Stimulated activated CD8-positive, alpha-beta memory T cell treated with anti-CD3 and anti-CD28 coated beads, Interleukin-15, amount 100 ng/mL, for 4 hours (primary cell): ENCODE data around the gene WARS2.

Source experiments
- DNase-seq, 2 donors: peaks; one replicate each; pipeline ENCODE4 v3.0.0-alpha.2; 2020; ENCODE audit warnings: low read depth in 2 of 2

Gene WARS2

DNA sequence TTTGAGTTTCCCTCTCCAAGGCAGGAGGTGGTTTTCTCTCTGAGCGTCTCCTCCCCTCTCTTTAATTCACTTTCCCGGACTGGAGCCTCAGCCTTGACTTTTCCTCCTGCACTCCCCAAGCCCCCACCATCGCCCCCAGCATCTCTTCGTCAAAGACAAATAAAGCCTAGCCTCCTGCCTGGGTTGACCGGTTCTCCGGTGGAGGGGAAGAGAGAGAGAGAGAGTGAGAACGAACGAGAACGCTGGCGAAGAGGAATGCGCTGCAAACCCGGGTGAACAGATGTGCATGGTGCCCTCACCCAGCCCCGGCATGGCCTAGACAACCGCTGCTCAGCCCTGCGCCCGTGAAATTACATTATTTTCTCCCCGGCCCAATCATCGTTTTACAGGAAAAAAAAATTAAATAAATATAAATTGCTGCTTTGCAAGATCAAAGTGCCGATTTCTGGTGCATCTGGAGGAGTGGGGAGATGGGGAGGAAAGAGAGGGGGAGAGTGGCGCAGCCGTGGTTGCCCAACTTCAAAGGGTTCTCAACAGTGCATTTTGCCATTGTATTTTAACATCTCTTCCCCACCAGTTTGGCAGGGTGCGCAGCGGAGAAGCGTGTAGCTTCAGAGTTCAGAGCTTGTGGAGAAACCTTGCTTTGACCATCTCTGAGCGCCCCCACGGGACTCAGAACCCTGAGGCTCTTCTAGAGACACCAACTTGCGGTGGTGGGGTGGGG is 140.9 kb downstream of the WARS2 start:
- no peak for DNase-seq

DNA sequence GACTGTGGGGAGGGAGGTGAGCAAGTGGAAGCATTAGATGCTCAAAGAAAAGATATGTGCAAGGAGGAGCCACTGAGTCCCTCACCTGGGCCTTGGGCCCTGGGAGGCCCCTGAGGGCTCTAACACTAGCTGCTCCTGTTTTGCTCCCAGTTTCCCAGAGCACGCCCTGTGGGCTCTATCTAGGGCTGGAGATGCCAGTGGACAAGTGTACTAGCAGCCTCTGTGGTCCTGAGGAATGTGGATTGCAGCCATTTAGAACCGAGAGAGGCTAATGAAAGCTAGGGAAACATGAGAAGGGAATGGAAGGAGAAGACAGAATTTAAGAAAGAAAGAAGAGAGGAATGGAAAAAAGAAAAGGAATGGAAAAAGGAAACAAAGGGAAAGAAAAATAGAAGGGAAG is 142.3 kb downstream of the WARS2 start:
- no peak for DNase-seq

DNA sequence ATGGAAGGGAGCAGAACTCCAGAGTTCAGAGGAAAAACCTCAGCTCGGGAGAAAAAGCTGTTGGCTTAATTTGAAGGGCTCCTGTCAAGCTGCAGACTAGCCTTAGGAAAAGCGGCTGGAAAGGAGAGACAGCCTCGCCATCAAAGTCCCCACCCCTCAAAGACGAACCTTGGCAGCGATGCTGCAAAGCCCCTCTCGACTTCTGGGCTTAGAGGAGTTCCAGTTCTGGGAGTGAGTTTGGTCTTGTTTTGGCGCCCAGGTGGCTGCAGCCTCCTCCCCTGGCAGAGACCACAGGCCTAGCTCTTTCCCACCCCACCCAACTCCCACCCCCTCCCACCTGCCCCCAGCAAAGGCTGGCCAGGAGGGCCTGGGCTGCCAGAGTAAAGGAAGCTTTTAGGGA is 143.2 kb downstream of the WARS2 start:
- no peak for DNase-seq

DNA sequence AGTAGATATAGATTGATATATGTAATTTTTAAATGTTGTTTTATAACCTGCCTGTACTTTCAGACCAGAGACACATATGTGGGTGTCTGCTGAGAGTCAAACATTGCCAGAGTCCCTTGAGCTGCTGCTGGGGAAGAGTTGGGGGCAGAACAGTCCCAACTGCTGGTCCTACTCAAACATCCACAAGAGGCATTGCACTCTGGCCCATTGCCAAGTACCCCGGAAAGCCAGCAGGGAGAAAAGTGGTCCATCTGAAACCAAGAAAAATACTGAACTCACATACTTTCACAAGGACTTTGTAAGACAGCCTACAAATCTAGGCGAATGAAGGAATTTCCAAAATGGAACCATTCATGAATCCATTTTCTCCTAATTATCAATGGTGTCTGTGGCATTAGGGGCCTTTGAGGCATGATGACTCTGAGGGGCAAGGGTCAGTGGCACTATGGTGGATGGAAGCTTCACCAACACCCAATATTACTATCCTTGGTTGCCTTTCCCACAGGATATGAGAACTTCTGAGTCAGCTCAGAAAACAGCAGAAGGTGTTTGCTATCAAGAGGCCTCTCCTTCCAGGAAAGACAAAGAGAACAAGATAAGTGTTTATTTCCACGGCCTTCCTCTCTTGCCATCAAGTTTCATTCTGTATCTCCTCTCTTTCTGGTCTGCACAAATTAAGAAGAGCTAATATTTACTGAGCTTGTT is 145.0 kb downstream of the WARS2 start:
- no peak for DNase-seq

DNA sequence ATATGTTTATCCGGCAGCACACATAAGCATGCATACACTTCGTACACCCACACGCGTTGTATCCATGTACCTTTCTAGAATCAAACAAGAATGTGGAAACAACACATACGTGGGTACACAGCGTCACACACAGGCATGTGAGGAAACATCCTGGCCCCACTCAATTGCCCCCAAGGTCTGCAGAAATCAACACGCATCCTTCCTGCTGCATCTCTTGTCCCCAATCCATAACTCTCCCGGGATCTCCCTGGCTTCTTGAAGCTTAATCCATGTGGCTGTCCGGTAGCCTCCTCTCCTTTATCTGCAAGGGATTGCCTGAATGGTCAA is 146.8 kb downstream of the WARS2 start:
- no peak for DNase-seq

DNA sequence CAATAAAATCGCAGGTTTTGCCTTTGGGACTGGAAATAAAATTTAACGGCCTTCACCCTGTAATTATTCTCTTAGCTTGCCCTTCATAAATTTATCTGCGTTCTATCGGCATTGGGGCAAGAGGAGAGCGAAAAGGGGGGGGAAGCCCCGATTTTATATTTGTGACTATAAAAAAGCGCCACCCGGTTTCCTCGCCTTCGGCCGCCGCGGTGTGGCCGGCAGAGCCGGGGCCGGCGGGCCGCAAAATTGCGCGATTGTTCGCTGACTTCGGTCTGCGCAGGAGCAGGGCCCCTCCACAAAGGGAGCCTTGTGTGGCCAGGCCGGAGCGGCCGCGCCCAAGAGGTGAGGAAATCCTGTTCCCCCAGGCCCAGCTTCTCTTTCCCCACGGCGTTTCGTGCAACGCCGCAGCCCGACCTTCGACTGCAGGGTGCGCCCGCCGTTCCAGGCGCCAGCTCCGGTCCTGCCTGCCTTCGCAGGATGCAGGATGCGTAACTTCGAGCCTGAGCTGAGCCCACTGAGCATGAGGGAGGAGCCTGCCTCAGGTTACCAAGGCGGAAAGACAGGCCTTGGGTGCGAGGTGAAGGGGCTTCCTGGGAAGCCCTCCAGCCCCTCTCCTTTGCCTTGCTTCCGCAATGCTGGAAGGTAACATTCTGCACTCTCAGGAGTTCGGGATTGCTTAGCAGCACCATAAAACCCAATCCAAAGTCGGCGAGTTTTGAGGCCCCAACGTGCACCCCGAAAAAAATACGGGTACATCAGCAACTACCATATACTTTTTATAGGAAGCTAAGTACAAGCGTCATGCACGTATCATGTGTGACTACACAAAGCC is 147.4 kb downstream of the WARS2 start:
- no peak for DNase-seq

DNA sequence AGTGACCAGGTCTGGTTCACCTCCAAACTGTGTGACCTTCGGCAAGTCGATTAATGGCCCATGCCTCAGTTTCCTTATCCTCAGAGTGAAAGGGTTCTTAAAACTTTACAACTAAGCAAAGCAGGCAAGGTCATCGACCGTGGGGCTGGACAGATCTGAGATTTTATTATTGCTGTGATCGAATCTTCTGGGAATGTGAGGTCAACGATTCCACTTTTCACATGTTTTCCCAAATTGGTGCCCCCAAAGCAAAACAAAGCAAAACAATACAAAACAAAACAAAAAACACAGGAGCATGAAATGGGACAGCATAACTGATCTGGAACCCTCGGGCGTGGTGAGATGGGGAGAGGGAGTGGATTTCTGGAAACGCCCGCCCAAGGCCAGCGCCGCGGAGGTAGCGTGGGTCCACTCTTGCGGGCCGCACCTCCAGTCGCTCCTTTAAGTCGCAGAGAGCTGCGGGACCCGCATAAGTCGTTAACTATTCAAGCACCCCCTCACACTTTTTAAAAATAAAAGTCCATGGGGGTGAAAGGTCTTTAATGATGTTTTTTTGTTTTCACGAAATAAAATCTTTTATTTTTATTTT is 148.1 kb downstream of the WARS2 start:
- no peak for DNase-seq

DNA sequence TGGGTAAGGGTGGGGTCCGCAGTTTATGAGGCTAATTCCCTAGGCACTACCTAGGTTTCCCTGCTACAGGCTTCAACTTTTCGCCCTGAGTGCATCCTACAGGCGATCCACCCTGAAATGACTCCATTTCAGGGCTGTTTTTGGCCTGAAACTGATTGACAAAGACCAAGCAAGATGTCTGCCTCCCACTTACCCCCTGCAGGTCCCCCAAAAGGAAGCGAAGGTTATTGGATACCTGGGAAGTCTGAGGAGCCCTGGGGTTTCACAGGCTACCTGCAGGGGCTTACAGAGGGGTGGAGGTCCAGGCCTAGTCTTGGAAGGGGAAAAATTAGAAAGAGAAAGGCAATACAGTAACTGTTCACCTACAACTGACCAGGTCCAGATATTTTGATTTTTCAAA is 149.0 kb downstream of the WARS2 start:
- DNase-seq: no peak

DNA sequence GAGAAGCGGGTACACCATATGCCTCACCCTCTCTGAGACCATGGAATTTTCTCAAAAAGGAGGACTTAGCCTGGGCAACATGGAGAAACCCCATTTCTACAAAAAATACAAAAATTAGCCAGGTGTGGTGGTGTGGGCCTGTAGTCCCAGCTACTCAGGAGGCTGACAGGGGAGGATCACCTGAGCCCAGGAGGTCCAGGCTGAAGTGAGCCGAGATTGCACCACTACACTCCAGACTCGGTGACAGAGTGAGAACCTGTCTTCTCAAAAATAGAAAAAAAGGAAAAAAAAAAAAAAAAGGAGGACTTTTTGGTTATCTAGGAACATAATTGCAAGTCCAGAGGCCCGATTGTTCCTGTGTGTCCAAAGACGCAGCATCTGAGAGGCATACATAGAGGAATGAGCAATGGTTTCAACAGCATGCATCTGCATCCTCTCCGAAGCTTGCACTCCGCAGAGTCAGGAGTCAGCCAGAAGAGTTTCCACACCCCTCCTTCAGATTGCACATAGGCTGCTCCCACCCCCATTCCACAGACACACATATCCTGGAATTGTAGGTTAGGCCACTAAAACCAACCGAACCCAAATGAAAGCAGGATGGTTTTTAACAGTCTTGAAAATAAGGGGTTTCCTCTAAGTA is 149.8 kb downstream of the WARS2 start:
- no peak for DNase-seq

DNA sequence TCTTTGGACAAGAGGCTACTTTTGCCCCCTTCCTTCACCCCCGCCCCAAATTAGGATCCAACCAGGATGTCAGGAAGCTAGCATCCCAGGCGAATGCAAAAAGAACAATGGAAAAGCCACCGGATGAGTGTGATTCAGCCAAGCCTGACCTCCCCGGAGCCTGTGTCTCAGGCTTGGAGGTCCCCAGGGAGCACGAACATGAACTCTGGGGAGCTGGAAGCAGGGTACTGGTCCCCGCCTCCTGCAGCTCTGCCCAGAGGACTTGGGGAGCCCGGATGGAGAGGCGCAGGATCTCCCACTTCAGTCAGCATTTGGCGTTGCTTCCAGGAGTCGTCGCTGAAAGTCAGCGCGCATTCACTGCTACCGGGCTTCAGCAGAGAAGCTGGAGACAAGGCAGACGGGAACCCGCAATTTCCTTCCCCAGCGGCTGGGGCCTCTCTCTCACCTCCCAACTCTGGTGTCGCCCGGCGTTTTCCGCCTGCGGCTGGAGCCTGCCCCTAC is 150.5 kb downstream of the WARS2 start:
- DNase-seq: no peak

DNA sequence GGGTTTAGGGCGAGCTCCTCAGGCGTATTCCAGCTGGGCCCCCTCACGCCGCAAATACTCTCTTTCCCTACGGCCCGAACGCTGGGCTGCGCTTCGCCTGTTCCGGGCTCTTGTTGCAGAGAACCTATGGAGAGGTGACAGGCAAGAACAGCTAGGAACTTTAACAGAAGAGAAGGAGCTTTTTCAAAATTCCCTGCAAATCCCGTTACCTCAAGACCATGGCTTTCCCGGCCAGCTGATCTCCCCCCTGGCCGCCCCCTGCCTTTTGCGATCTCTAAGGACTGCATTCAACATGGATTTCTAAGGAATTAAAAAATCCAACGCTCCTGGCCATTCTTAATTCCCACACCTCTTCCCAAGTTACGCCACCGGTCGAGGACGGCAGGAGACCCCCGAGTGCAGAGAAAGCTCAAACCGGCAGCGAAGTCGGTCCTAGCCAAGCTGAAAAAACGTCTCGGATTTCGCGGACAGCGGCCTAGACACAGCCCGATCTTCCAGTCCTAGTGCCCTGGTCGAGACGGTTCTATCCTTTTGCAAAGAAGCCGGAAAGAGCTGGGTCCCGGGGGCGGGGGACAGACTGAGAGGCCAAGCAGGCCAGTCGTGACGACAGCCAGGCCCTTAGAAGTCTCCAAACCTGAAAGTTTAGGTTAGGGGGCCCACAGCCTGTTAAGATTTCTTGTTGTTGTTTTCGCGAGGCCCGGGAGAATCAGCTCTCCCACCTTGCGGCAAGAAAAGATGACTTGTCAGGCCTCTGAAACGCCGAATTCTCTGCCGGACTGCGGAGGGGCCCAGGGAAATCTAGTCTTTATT is 151.2 kb downstream of the WARS2 start:
- DNase-seq: no peak

DNA sequence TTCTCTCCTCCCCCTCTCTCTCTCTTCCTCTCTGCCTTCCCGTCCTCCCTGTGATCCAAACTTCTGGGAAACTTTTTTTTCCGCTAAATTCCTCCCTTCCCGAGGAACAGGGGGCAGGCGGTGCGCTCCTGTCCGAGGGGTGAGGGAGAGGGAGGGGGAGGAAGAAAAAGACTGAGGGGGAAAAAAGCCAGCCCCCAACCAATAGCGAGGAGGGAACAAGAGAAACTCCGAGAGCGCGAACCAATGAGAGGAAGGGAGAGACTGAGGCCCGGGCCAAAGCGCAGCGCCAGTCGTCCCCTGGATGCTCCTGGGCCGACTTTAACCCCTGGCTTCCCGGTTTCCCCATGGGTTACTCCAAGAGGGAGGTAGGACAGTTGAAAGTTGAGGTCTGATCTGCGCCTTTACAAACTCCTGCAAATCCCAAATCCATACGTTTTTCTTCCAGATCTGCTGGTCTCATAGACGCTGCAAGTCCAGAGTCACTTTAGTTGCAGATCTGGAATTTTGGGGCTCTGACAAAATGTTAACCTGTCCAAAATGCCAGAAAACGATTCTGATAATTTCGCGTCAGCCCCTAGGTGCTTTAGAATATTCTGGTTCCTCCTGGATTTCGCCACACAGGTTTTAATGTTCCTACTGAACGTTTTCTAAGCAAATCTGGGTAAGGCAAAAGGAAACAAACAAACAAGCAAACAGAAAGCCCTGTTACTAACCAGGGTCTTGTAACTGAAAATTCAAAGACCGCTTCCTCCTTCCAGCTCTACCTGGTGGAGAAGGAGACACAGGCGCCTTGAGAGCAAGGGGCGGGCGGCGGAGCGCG is 152.1 kb downstream of the WARS2 start, which contains the start of gene TBX15:
TSS of gene TBX15 (minus strand) at position 158 of the 820 bp plus-strand sequence. CDS start 548 bp downstream, outside the sequence.
- DNase-seq: no peak

DNA sequence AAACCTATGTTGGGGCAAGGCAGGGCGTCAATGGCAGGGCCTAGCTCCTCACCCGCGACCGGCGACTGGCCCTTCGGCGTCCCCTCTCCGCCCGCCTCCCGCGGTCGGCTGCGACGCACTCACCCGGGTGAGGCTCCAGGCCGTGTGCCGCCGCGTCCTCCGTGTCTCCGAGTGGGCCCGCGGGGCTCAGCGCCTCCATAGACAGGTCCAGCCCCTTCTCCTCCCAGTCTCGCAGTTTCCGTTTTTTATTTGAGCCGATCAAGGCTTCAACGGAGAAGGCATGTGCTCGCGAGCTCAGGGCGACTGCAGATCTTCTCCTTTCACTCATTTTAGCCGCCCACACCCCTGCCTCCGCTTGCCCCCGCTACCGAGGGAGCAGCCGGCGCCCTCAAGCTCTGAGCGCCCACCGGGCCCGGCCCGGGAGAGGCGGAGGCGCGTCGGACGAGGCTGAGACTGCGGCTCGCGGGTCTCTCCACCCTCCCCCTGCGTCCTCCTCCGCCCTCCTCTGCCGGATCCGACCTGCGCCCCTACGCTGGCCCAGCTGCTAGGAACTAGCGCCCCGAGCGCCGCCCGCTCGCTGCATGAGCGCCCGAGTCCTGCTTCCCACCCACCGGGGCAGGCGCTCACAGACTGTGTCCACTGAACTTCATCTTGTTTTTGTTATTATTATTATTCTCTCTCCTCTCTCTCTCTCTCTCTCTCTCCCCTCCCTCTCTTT is 152.8 kb downstream of the WARS2 start:
- no peak for DNase-seq

DNA sequence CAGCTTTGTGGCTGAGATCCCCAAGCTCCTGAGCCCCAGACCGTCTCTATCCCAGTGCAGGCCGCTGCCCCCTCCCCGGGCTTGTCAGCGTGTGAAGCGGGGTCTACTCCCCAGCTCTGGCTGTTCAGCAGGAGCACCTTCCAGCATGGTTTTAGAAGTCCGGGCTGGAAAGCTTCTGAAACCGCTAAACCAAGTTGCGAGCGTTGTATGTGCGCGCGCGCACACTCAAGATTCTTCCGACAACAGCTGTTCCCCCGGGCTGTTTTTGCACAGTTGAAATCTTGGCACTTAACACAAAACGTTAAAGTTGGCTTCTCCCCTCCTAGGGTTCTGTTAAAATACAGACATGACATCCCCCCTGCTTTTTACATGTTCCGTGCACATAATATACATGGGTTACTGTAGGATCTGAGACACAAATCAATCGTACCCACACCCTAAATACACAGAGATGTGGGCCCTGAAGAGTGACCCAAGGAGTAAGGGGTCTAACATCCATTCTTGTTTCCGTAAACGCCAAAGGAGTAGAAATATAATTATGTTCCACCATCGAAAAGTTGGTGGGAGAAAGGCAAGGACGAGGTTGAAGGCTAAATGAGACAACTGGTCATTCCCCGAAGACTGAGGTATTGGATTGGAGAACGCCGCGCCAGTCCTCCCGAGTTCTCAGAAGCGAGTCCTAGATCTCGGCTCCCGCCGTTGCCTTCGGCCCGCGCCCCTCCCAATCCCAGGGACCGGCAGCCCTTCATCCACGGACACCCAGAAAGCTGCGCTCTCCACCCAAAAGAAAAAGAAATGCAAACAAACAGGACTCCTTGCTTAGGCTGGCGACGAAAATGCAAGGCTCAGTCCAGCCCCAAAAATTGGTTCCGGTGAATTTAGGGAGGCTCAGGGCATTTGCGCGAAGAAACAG is 153.6 kb downstream of the WARS2 start:
- no peak for DNase-seq

DNA sequence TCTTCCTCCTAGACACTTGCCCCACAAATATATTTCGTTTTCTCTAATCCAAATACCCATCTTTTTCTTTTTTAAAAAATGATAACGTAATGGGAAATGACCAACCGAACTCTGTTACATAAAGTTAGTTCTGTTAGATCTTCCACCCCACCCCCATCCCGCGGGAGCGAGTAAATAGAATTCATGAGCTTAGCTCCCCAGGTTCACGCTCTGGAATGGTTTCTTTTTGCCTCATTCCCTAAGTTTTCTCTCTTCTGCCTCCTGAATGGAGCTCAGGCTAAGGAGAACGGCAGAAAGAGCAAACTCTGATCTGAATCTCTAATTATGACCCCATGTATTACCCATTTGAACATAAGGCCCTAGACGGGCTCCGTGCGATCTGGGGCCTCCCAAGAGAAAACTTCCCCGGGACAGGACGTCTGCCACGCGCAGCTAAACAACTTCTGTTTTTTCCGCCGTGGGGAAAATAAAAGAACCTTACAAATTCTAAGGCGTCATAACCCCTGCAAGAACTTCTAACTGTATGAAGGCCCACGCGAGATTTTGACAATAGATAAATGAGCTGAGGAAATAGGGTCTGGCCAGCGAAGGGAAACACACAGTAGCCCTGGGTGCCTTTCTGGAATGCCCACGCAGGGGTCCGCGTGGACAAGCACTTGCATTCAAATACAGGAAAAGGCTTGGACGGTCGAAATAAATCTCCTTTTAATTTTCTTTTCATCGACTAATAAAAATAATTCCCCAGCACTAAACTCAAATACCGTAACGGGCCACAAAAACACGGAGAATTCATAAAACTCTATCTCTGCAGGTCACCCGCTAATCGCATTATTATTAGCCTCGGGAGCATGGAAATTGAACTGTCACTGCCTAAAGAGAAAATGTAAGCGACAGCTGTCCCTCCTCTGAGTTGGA is 154.6 kb downstream of the WARS2 start:
- no peak for DNase-seq

DNA sequence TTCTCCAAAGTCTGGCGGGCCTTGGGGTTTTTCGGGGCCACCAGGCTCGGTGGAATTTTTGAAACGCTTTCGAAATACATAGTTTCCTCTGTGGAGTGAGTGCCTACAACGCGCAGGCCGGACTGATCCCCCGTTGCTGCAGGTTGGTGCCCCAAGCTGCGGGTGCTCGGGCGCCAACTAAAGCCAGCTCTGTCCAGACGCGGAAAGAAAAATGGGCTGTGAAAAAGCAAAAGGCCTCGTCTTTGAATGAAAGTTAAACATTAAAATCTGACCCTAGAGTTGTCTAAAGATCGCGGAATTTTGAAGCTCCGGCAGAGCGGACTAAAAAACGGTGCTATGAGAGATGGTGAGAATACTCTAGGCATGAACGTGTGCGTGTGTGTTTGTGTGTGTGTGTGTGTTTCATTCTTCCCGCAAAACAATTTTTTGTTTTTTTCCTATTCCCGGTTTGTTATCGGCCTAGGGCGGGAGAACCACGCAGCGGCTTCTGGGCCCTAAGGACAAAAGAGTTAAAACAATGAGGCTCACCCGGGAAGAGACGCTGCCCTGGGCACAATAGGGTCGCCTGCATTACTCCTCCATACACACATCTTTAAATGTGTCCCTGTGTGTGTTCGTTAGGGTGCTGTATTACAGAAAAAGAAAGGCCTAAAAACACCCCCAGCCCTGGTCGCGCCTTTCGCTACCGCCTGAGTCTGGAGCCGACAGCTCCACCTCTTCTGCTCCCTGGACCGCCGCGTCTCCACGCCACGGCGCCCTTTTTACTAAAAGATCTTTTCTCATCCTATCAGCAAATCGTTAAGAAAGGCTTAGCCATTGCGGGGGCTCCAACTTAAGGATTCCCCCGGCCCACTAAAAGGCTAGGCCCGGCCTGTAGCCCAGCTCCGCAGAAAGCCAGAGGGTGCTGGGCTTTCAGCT is 155.5 kb downstream of the WARS2 start:
- DNase-seq: no peak
